T-helper 17 cell (primary cell): ENCODE measurements around the gene POC1A. TPM values are rescaled to one million over a fixed set of nuclear protein-coding genes. Genes with fewer than 3 reads are reported as not detected.

Experiments
- ATAC-seq: fragments of 150-1000 bp; cut with Tn5 transposase; 2 replicates; pipeline ENCODE4 v1.10.0; 2021; ENCODE audit warnings: mild to moderate bottlenecking, moderate library complexity
- DNase-seq, 3 donors: peaks; one replicate each; pipeline versions ENCODE4 v3.0.0 to v3.0.0-alpha.2; 2020 to 2021
- H3K9me3 ChIP-seq: one replicate; pipeline ENCODE4 v1.7.0; 2013; ENCODE audit warnings: low read length, mild to moderate bottlenecking; ENCODE audit not compliant: control insufficient read depth, poor library complexity, severe bottlenecking
- H3K27ac Mint-ChIP-seq: one replicate; pipeline ENCODE4 v1.8.0; 2022; ENCODE audit warnings: mild to moderate bottlenecking, moderate library complexity, mixed read lengths
- H3K27me3 Mint-ChIP-seq: one replicate; pipeline ENCODE4 v1.8.0; 2022; ENCODE audit warnings: mixed read lengths
- H3K36me3 Mint-ChIP-seq: one replicate; pipeline ENCODE4 v1.8.0; 2022; ENCODE audit warnings: low read depth, mixed read lengths
- H3K4me1 Mint-ChIP-seq: one replicate; pipeline ENCODE4 v1.8.0; 2022; ENCODE audit warnings: mild to moderate bottlenecking, mixed read lengths
- H3K4me3 Mint-ChIP-seq: one replicate; pipeline ENCODE4 v1.8.0; 2022; ENCODE audit warnings: mild to moderate bottlenecking, moderate library complexity, mixed read lengths
- total RNA-seq, 4 donors: library from RNA in 2 of 4; stranded (reverse) in 2 of 4; gene quantifications; one replicate each; pipeline ENCODE4 v1.2.3 and lab custom pipeline; 2022 to 2026

POC1A gene
- total RNA-seq, 2 donors from 2014 or later, result 0.47 to 1.4 TPM

DNA sequence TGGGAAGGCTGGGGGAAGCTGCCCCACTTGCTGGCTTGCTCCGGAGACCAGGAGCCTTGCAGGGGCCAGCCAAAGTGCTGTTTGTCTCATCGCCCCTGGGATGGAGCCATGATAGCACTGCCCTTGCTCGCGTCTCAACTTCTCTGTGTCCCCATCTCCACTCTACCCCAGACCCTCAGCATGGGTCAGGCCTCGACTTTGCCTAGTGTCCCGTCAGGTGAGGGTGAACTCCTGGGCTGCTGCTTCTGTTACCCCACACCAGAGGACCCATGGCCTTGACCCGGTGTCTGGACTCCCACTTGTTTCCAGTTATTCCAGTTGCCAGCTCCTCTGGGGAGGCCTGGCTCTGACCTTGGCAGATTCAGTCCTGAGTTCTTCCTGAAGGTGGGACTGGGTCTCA lies 61.3 kb downstream of the POC1A start:
- H3K36me3 Mint-ChIP-seq, result peaks cover 2% of the 10 kb centered on the region
- no peak overlapping the region for H3K27ac Mint-ChIP-seq
- DNase-seq, result no peak
- H3K4me1 Mint-ChIP-seq, result no peaks in the 10 kb centered on the region
- no peaks in the 10 kb centered on the region for H3K27me3 Mint-ChIP-seq
- H3K4me3 Mint-ChIP-seq, result no peak overlapping the region
- no peaks in the 10 kb centered on the region for H3K9me3 ChIP-seq
- no peak for ATAC-seq

DNA sequence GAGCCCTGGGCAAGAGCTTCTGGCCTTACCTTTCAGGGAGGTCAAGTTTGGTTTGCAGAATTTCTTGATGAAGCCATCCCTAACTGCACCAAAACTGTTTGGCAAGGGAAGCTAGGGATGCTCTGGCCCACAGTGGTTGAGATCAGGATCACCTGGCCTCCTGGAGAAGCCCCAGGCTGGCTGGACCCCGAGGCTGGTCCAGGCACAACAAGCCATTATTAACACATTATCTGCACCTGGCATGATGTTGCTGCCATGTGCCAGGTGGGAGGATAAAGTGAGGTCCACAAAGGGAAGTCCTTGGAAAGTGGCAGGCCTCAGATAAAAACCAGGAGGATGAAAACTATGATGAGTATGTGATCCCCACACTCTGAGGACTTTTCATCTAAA lies 62.0 kb downstream of the POC1A start:
- no peak overlapping the region for H3K27ac Mint-ChIP-seq
- no peaks in the 10 kb centered on the region for H3K27me3 Mint-ChIP-seq
- no peak for ATAC-seq
- H3K9me3 ChIP-seq, result no peaks in the 10 kb centered on the region
- peaks cover 2% of the 10 kb centered on the region for H3K36me3 Mint-ChIP-seq
- H3K4me1 Mint-ChIP-seq, result peaks cover 1% of the 10 kb centered on the region
- DNase-seq, result no peak
- no peak overlapping the region for H3K4me3 Mint-ChIP-seq

DNA sequence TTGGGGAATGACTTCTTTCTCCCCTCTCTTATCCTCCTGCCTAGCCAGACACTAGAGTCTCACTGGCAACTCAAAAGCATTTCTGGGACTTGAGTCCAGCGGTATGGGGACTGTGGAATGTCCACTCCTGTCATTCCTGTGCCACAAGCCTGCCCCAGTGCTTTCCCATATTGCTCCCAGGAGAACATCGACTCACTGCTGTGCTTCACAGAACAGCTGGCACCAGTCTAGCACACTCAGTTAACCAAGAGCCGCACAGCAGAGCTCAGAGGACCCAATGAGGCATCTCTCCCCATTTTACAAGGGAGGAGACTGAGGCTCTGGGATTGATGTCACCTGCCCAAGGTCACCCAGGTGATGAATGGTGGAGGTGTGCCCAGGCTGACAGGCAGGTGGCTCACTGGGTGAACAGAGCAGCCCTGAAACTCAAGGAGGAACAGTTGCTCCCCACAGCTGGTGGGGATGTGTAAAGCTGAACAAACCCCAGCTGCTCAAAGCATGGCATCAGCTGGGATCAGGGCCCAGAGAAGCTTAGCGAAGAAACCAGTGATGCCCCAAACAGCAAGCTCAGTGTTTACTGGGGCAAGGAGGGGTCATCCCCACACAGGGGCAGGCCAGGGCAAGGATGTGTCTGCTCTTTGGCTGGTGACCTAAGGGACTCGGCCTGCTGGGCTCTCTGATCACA lies 62.5 kb downstream of the POC1A start:
- peaks cover 7% of the 10 kb centered on the region for H3K4me1 Mint-ChIP-seq
- no peaks in the 10 kb centered on the region for H3K27me3 Mint-ChIP-seq
- H3K27ac Mint-ChIP-seq, result peak overlapping the region; percentile 77
- peaks cover 2% of the 10 kb centered on the region for H3K36me3 Mint-ChIP-seq
- no peak for ATAC-seq
- H3K4me3 Mint-ChIP-seq, result no peak overlapping the region
- no peak for DNase-seq
- H3K9me3 ChIP-seq, result no peaks in the 10 kb centered on the region

DNA sequence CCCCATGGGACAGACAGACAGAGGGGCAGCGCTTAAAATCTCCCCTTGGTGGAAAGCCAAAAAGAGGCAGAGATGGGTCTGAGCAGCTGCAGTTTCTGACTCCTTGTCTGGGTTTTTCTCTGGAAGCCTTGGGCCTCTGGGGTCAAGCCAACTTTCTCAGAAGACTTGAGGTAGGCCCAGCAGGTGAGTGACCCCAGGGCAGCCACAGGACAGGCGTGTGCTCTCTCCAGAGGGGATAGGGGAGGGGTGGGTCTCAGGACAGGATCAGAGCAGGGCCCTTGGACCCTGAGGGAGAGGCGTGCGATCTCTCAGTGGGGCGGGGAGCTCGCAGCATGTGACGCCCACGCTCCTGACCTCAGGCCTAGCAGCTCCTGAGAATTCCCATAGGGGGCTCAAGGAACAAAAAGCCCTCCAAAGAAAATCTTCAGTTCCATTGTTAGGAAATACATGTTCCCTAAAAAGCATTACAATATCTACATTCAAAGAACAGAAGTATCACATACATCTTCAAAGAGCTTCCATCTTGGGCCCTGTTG lies 63.2 kb downstream of the POC1A start:
- no peak for DNase-seq
- Mint-ChIP-seq H3K36me3 (peaks cover 2% of the 10 kb centered on the region), H3K4me1 (peaks cover 13% of the 10 kb centered on the region), H3K27ac (peak overlapping the region; percentile 77), H3K27me3 (no peaks in the 10 kb centered on the region), H3K4me3 (no peak overlapping the region)
- no peaks in the 10 kb centered on the region for H3K9me3 ChIP-seq
- no peak for ATAC-seq

DNA sequence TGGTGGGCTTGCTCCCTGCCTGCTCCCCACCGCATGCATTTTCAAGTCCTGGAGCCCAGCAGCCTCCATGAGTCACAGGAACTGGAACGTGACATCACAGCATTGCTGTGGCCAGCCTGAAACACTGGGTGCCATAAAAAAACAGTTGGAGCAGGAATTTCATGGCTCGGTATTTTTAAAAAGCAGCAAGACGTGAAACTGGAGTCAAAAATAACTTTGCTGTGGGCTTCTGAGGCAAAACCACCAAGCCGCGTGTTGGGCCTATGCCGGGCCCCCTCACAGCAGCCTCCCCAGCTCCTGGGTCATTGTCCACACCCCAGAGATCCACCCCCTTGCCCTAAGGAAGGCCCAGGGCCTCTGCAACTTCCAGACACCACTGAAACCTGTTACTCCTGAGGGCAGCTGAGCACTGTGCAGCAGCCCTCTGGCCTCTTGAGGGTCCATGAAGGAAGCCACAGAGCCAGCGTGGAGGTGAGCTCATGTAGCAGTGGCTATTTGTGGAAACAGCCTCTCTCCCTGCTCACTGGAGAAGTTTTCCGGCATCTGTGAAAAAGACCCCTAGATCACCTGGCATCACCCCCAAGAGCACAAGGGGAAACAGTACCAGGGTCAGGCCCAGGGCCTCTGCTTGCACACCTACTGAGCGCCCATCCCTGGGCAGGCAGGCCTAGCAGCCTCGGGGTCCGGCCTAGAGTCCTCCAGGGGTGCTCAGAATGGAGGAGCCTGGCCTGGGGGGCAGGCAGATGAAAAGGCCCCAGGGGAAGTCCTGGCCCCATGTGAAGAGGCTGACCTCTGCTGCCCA lies 63.9 kb downstream of the POC1A start:
- DNase-seq (no peak), ATAC-seq (no peak)
- Mint-ChIP-seq H3K4me3 (no peak overlapping the region), H3K27ac (no peak overlapping the region), H3K36me3 (peaks cover 2% of the 10 kb centered on the region), H3K27me3 (no peaks in the 10 kb centered on the region), H3K4me1 (peaks cover 14% of the 10 kb centered on the region)
- no peaks in the 10 kb centered on the region for H3K9me3 ChIP-seq

DNA sequence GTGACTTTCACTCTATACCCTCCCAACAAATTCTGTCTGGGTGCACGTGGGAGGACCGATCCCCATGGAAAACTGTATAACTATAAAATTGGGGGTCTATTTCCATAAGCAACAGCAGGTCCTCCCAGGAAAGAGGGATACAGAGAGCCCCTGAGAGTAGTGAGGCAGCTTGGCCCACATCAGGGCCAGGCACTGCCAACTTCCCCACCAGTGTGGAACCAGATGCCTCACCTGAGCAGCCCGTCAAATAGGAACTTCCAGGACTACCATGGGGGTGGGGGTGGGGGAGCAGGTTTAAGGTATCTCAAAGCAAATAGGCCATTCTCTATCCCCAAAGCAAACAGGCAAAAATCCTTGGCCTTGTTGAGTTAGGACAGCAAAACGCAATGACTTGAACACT lies 64.5 kb downstream of the POC1A start:
- Mint-ChIP-seq H3K27ac (no peak overlapping the region), H3K4me1 (peaks cover 14% of the 10 kb centered on the region), H3K4me3 (no peak overlapping the region), H3K27me3 (no peaks in the 10 kb centered on the region), H3K36me3 (peaks cover 2% of the 10 kb centered on the region)
- ATAC-seq (no peak), DNase-seq (no peak)
- H3K9me3 ChIP-seq, result no peaks in the 10 kb centered on the region

DNA sequence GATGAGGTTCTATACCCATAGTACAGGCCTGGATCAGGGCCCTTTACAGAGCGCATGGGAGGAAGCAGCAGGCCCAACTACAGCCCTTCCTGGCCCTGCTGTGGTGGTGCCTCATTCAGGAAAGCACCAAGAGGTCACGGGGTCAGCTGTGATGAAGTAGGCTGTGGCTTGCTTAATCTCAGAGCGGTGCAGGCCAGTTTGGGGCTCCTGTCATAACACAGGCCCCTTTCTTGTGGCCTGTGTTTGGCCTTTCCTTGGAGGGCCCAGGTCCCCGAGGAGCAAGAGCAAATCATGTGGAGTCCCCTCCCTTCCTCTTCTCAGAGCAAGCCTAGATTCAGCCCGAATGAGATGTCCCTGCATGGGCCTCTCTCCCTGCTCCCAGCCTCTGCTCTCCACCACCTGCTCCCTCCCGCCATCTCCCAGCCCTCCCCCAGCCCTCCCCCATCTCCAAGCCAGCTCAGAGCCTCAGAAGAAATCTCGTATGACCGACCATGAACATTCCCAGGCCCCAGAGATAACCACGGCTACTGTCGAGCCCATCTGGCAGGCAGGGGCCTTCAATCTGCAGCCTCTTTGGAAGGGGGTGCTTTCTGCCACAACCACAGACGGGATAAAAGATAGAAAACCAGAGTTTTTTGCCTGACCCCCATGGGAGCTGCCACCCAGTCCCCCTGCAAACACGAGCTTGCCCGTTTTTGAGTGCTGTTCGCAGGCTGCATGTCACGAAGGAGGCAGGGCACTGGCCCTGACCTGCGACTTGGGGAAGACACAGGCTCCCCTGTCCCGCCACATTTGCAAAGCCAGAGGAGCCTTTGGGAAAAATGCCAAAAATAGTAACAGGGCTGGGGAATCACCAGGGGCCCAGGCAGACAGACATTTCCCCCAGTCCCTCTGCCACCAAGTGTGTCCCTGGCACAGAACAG lies 65.5 kb downstream of the POC1A start:
- ATAC-seq (no peak), DNase-seq (no peak)
- Mint-ChIP-seq H3K4me1 (peaks cover 14% of the 10 kb centered on the region), H3K4me3 (peak overlapping the region; percentile 19), H3K27me3 (no peaks in the 10 kb centered on the region), H3K36me3 (no peaks in the 10 kb centered on the region), H3K27ac (no peak overlapping the region)
- no peaks in the 10 kb centered on the region for H3K9me3 ChIP-seq

DNA sequence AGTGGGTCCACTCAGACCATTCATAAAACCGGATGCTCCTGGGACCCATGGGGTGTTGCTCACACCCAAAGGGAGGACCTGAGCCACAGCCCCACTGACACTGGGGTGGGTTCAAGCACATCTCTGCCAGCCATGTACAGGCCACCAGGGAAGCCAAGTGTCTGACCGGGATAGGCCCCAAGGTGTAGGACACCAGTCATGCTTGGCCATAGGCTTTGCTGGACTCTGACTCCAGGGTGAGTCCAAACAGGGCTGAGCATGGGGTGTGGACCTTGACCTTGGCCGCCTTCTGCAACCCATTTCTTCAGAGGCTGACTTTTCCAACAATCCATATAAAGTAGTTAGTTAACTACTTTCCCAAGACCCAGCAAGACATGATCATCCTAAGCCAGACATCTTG lies 66.5 kb downstream of the POC1A start:
- H3K9me3 ChIP-seq, result no peaks in the 10 kb centered on the region
- no peaks in the 10 kb centered on the region for H3K27me3 Mint-ChIP-seq
- H3K27ac Mint-ChIP-seq, result peak overlapping the region; percentile 87
- no peak overlapping the region for H3K4me3 Mint-ChIP-seq
- peaks cover 14% of the 10 kb centered on the region for H3K4me1 Mint-ChIP-seq
- no peaks in the 10 kb centered on the region for H3K36me3 Mint-ChIP-seq
- ATAC-seq (no peak), DNase-seq (no peak)

DNA sequence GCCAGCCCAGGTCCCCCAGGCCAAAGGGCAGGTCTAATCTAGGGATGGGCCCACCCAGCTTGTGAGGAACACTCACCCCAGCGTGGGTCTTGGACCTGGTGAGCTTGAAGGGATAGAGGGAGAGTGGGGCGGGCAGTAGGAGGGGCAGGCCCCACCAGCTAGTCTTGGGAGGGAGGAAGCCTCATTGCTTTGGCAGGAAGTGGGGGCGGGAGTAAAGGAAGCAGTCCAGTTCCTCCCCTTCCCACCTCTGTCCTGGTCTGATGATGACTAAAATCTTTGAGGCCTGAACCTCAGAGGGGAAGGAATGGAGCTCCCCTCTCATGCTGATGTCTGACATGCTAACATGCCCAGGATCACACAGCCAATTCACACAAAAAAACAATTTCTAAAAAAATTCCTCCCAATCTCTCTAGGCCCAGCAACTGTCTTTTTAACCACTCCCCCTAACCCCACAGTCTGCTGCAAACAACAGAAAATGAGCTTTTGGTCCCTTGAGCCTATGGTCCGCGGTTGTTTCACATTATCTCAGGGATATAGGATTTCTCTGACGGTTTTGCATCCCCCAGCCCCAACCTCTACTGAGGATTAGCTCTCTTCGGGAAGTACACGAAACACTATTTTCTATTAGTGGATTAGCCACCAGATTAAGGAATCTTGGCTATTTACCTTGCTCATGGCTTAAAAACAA lies 67.1 kb downstream of the POC1A start:
- no peaks in the 10 kb centered on the region for H3K9me3 ChIP-seq
- DNase-seq (no peak), ATAC-seq (no peak)
- Mint-ChIP-seq H3K27me3 (no peaks in the 10 kb centered on the region), H3K4me3 (no peak overlapping the region), H3K27ac (peak overlapping the region; percentile 87), H3K4me1 (peaks cover 14% of the 10 kb centered on the region), H3K36me3 (no peaks in the 10 kb centered on the region)

DNA sequence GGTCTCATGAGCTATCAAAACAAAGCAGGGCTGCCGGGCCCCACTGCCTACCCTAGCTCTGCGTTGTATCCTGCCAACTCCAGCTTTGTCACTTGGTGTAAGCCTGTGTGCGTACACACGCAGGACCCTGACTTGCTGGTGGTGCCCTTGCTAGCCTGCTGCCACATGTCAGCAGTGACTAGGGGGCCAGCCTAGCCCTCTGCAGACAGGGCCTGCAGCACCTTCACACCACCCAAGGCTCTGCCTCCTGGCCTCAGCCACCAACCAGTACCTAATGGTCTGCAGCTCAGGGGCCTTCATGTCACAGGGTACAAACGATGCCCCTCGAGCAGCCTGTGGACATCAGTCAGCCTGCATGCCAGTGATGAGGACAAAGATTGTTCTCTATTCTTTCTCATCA lies 67.8 kb downstream of the POC1A start:
- no peak overlapping the region for H3K4me3 Mint-ChIP-seq
- ATAC-seq (no peak), DNase-seq (no peak)
- H3K27me3 Mint-ChIP-seq, result no peaks in the 10 kb centered on the region
- H3K27ac Mint-ChIP-seq, result peak overlapping the region; percentile 87
- H3K36me3 Mint-ChIP-seq, result no peaks in the 10 kb centered on the region
- no peaks in the 10 kb centered on the region for H3K9me3 ChIP-seq
- H3K4me1 Mint-ChIP-seq, result peaks cover 14% of the 10 kb centered on the region

DNA sequence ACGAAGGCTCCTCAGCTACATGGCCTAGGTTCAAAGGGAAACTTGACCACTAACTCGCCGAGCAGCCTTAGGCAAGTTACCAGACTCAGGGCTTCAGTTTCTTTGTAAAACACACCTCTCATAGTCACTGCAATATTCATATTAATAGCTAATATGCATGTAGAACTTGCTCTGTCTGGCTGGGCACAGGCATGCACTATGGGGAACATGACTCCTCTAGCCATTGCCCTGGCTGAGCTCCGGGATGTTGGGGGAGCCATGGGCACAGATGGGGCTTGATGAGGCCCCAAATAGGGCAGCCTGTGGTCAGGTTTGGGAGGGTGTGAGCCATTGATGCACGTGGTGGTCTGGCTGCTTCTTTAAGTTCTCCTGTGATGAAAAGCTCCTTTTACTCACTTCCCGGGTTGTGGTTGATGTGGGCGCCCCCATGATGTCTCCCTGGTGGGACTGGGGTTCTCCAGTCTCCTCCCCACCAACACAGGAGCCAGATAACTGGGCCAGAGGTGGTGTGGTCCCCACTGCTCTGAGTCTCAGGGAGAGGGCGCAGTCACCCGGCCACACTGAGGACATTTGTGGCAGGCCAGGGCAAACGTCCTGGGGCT lies 68.4 kb downstream of the POC1A start:
- Mint-ChIP-seq H3K27ac (peak overlapping the region; percentile 87), H3K4me1 (peaks cover 14% of the 10 kb centered on the region), H3K4me3 (no peak overlapping the region), H3K27me3 (no peaks in the 10 kb centered on the region), H3K36me3 (no peaks in the 10 kb centered on the region)
- ATAC-seq (peak; percentile 35), DNase-seq (no peak)
- H3K9me3 ChIP-seq, result no peaks in the 10 kb centered on the region

DNA sequence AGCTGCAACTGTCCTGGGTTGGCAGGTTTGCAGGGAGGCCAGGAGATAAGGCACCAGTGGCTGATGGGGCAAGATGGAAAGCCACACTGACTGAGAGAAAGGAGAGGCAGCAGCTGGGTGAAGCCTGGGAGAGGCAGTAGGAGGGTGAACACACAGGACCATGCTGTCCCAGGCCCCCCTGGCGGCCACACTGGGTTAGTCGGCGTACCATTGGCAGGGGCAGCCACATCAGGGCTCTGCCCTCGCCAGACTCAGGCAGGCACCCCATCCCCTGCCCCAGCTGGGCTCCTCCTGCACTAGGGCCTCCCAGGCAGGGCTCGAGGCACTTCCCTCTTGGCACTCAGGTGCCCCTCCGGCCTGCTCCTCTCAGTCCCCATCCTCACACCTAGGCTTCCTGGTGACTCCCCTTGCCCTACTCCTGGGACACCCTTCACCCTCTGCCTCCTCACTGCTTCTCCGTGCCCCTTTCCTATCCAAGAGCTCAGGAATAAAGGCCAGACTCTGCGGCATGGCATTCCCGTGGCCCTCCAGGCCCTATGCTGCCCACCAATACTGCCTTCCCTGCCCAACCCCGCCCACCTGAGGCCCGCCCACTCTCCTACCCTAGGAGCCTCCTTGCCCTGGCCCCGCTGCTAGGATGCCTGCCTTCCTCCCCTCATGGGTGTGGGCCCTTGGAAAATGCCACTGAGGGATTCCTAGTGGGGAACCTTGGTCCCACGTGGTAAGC lies 69.1 kb downstream of the POC1A start:
- DNase-seq (no peak), ATAC-seq (no peak)
- Mint-ChIP-seq H3K36me3 (no peaks in the 10 kb centered on the region), H3K4me1 (peaks cover 14% of the 10 kb centered on the region), H3K27me3 (no peaks in the 10 kb centered on the region), H3K27ac (peak overlapping the region; percentile 67), H3K4me3 (no peak overlapping the region)
- no peaks in the 10 kb centered on the region for H3K9me3 ChIP-seq
